ENCODE data around the gene CTAG2.
"Not testable (repeated sequence)": the region's sequence is repeated elsewhere in the genome, so short reads cannot be mapped to it uniquely, and the experiment has no call there.

CTAG2 gene

DNA sequence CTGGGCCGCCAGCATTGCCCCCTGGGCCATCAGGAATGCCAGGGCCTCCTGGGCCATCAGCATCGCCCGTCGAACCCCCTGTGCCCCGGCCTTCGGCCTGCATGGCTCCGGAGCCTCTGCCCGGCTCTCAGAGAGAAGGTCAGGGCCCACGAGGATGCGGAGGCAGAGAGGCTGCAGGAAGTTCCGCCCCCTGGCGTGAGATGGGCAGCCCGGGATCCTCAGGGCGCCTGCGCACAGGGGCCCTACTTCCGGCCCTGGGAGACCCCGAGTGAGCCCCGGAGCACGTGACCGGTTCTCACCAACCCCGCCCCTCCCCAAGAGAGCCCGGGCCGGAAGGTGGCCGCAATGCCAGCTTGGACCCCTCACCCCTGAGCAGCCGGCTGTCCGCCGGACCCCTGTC is at the start of gene CTAG2:
Gene CTAG2, minus strand, starts transcription at position 167 of the 400 bp plus-strand sequence. Its CDS starts 64 bp downstream, at position 103.
- not testable (repeated sequence) for DNase-seq (ENCODE audit: low read depth)

DNA sequence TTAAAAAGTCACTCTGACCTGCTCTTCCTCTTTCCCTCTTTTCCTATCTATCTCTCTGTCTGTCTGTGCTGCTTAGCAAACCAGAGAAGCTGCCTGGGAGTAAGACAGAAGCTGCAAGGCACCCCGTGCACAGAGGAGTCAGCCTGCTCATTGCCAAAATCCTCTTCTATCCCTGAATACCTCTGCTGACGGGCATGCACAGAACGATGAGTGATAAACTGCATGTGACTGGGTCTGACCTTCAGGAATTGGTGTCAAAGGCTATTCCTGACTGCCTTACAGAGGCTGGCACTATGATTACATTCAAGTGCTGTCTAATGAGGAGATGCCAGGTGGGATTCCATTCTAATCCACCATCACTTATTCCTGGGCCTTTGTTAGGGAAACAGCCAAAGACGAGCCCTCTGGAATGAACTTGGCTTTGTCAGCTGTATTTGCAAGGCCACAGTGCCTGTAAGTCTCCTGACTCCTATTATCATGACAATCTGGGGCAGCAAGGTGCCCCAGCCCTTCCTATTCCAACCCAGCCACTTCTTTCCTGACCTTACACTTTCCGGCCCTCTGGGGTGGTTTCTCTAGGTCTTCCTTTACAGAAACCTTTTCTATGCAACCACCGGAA is 45.4 kb upstream of the CTAG2 start:
- DNase-seq (ENCODE audit: low read depth): no peak

DNA sequence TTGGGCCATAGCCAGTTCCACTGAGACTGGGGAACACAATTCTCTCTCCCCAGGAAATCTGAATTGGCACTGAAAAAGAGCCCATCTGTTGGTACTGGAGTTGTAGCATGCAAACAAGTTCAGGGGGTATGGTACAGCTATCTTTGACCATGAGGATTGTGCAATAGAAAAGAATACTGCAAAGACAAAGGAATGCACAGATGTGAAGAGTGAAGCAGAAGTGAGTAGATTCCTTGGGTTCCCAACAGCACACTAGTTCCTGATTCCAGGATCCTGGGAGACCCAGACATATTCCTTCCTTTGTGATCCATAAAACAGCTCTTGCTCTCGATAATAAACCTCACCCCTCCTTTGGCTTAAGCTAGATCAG is 43.3 kb upstream of the CTAG2 start:
- DNase-seq (ENCODE audit: low read depth): no peak

DNA sequence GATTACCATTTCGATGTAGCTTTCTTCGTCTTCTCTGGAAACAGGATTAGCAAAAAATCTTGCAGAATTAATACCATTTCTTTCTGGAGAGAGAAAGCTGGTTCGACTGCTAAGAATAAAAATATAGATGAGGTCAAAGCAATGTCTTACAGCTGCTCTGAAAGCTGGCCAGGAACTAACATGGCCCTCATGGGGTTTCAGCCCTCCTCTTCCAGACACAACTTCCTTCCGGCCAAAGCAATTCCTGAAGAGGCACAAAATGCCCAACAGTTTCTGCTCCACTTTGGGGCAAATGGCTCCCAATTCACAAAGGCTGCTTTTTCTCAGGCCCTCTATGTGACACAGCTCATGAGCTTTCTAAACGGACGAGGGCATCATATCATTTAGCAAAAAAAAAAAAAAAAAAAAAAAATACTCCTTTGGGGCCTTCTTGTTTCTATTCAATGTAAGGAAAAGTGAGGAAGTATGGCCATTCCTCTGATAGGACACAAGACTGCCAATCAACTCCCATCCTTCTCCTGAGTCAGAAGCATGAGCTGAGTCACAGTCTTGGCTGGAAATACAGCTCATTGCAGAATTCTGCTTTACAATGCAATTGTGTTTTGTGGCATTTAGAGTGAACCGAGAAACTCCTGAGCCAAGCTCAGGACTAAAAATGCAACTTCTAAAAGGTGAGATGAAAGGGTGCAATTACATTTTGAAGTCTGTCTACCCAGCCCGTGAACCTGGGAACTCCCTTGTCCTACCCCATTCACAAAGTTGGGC is 42.7 kb upstream of the CTAG2 start:
- no peak for DNase-seq (ENCODE audit: low read depth)

GRCh38 chrX:154693394-154693793 is 40.0 kb upstream of the CTAG2 start:
- DNase-seq (ENCODE audit: low read depth): no peak

DNA sequence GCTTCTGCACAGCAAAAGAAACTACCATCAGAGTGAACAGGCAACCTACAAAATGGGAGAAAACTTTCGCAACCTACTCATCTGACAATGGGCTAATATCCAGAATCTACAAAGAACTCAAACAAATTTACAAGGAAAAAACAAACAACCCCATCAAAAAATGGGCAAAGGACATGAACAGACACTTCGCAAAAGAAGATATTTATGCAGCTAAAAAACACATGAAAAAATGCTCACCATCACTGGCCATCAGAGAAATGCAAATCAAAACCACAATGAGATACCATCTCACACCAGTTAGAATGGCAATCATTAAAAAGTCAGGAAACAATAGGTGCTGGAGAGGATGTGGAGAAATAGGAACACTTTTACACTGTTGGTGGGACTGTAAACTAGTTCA is 37.1 kb upstream of the CTAG2 start:
- not testable (repeated sequence) for DNase-seq (ENCODE audit: low read depth)

- DNase-seq (ENCODE audit: low read depth): not testable (repeated sequence)
Observed at GRCh38 chrX:154672084-154672483, 18.7 kb upstream of the CTAG2 start.

GRCh38 chrX:154670848-154671247 is 17.5 kb upstream of the CTAG2 start:
- DNase-seq (ENCODE audit: low read depth): not testable (repeated sequence)

DNA sequence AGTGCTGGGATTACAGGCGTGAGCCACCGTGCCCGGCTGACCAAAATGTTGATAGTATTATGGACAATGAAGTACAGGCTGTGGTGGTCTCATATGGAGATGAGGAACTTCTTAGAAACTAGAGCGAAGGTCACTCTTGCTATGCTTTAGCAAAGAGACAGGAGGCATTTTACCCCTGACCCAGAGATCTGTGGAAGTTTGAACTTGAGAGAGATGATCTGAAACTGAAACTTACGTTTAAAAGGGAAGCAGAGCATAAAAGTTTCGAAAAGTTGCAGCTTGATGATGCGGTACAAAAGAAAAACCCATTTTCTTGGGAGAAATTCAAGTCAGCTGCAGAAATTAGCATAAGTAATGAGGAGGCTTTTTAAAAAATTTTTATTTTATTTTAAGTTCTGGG is 8.5 kb upstream of the CTAG2 start:
- DNase-seq (ENCODE audit: low read depth): no peak

DNA sequence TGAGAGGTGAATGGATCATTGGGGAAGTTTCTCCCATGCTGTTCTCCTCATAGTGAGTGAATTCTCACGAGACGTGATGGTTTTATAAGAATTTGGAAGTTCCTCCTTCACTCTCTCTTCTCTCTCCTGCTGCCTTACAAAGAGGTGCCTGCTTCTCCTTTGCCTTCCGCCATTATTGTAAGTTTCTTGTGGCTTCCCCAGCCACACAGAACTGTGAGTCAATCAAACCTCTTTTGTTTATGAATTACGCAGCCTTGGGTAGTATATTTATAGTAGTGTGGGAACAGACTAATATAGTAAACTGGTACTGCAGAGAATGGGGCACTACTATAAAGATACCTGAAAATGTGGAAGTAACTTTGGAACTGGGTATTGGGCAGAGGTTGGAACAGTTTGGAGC is 7.8 kb upstream of the CTAG2 start:
- no peak for DNase-seq (ENCODE audit: low read depth)

- DNase-seq (ENCODE audit: low read depth): no peak
Observed at GRCh38 chrX:154660541-154660940, 7.2 kb upstream of the CTAG2 start.

- no peak for DNase-seq (ENCODE audit: low read depth)
Observed at GRCh38 chrX:154658957-154659356, 5.6 kb upstream of the CTAG2 start.

GRCh38 chrX:154658187-154658586 is 4.8 kb upstream of the CTAG2 start:
- no peak for DNase-seq (ENCODE audit: low read depth)

DNA sequence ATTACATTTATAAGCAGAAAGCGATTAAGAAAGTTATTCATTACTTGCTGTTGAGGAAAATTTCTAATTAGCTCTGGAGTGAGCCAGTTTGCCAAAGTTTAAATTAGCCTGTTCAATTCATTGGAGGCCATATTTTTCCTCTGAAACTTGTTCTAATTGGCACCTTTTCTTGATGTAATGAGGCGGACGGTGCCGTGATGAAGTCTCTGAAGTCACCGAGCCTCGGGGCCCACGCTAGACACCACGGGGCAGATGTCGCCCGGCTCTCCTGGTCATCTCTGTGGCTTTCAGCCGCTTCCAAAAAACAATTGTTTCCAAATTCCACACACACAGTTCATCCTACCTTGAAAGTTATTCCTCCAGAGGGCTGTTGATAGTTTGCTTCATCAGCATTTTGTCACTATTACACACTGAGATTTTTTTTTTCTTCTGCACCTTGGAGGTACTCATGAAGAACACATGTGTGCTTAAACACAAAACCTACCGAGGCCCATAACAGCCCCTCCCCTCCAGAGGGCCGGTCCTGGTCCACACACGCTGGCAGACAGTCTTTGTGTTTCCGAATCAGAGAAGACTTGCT is 3.9 kb upstream of the CTAG2 start:
- DNase-seq (ENCODE audit: low read depth): no peak

- no peak for DNase-seq (ENCODE audit: low read depth)
Observed at GRCh38 chrX:154655786-154656185, 2.4 kb upstream of the CTAG2 start.

DNA sequence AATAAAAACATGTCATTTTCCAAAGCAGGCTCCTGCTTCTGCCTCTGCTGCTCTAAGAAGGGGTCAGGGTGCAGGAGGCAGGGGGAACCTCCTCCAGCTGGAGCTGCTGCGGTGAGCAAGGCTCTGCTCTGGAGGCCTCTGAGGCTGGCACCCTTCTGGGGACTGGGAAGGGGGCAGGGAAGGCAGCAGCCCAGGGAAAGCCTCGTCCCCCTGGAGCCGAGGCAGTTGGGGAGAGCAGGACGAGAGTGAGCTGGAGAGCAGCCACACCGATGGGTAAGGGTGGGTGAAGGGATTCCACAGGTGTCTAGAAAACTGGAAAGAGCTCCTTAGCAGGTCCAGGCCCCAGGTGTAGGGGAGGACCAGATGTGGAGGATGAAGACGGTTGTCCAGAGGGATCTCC is 2.0 kb upstream of the CTAG2 start:
- no peak for DNase-seq (ENCODE audit: low read depth)

DNA sequence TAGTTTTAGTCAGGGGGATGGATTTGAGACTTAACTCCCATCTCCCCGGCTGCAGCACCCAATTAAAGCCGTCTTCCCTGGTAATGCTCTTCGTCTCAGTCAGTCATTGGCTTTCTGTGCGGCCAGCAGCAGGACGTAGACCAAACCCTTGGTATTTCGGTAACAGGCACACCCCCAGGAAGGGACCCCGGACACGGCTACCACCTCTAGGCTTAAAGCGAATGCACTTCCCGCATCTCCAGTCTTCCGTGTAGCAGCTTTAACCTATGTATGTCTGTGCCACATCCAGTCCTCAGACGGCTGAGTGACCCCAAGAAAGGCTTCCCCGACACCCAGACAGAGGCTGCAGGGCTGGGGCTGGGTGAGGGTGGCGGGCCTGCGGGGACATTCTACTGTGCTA is 1.5 kb upstream of the CTAG2 start:
- no peak for DNase-seq (ENCODE audit: low read depth)

- no peak for DNase-seq (ENCODE audit: low read depth)
Observed at GRCh38 chrX:154654372-154654771, 993 bp upstream of the CTAG2 start.

- no peak for DNase-seq (ENCODE audit: low read depth)
Observed at GRCh38 chrX:154653048-154653401, 354 bp downstream of the CTAG2 start.

DNA sequence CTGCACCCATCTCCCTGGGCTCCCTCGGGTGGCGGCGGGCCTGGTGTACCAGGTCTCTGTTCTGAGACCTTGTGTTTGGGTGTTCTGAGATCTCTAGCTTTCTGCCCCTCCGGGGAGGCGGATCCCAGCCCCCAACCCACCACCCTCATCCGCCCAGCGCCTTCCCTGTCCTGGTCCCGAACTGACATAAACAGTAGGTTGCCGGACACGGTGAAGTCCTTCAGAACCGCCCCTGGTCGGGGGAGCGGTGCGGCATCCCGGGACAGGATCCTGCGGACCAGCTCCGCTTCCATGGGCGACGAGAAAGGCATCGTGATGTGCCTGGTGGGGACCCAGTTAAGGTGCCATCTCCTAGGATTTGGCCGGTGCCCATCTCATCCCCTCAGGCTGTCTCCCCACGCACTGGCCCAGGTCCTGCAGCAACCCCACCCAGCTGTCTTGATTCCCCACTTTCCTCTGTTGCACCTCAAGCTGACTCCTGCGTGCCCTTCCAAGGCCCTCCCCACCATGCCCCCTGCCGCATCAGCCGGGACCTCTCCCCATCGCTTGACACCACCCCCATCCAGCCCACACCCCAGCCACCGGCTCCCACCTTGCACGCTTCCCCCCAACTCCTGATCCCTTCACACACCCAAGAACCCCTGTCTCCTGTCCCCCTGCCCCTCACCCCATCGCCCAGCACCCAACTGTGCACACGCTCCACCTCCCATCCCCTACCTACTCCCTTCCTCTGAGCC is 900 bp downstream of the CTAG2 start:
- no peak for DNase-seq (ENCODE audit: low read depth)

DNA sequence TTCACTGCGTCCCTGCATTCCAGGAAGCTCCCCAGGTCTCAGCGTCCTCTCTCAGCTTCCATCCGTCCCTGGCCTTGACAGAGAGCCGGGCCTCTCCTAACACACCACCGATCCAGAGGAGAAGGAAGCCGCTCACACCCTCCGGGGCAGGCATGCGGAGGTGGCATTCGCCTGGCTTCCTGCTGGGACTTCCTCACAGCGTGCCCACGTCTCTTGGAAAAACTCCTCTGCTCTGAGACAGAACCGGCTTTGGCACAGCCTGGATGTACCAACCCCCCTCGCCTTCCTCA is 3.2 kb downstream of the CTAG2 start:
- DNase-seq (ENCODE audit: low read depth): no peak

DNA sequence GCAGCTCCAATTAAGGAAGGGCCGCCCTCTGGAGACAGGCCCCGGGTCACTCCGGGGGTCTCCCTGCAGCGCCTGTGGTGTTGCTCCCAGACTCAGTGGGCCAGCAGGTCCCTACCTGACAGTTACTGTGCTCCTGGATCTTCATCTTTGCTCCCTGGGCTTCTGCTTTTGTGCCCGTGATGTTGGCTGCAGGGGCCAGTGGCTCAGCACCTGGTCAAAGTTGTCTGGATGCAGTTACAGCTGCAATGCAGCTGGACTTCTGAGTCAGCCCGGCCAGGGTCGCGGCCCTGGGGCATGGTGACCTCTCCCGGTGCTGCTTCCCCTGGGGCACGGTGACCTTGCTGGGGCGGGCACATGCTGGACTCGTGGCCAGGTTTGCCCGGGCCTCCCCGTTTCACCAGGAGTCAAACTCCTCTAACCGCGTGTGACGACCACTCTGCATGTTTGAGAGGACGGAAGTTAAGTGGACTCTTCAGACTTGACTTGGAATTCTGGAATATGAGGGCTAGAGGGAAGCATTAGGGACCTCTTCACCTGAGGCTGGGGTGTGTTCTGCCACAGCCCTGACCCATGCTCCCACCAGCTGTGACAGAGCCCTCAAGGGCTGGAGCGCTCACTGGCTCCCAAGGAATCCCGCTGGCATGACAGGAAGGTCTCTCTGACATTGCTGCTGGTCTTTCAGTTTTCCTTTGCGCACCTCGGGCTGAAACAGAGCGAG is 3.7 kb downstream of the CTAG2 start:
- DNase-seq (ENCODE audit: low read depth): no peak

DNA sequence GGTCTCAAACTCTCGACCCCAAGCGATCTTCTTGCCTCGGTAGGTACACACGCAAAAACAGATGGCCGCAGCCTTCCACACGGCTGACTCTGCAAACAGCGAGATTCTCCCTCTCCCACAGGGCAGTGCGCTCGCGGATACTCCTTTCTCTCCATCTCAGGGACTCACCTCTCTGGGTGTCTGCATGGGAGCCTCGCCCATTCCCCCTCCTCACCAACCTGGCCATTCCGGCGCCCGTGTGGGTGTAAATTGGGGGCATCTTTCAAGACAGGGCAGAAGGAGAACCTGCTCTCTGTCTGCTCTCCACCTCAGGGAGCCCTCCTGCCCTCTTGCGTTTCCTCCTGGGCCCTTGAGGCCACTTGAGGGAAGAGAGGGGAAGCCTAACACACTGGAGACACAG is 4.4 kb downstream of the CTAG2 start:
- no peak for DNase-seq (ENCODE audit: low read depth)
